ENCODE measurements around the gene CNPY4. TPM values are rescaled to one million over a fixed set of nuclear protein-coding genes. Genes with fewer than 3 reads are reported as not detected.

The CNPY4 gene
- total and polyA plus RNA-seq, 2 donors (not counting 3 experiments of a cell fraction or from before 2014, with no cell fraction given): 28.6 to 33.7 TPM

GRCh38 chr7:100158229-100159098 lies 39.0 kb downstream of the CNPY4 start, which contains the start of gene TRAPPC14:
TSS of gene TRAPPC14 (minus strand) at chr7:100158723. CDS start at chr7:100158499, 224 bp downstream.
- POLR2A ChIA-PET: interaction anchor here (0.7 kb wide), 1 partner anchor 170 kb away, joined by 4 read pairs; no protein-coding TSS in a partner anchor
- dilution Hi-C loops (cut with MboI; ENCODE audit: extremely low pct_ligation_motif_present, low sequenced_read_pairs): no loop called here

More at GRCh38 chr7:100158229-100159098, 39.0 kb downstream of the CNPY4 start, which contains the start of gene TRAPPC14:
- Histone ChIP-seq H3K4me1 (ENCODE audit: control insufficient read depth, extremely low read depth, insufficient read depth, low read length) (peaks cover 14% of the 10 kb centered on the region), H3K79me2 (ENCODE audit: control insufficient read depth, insufficient read depth, low read length) (no peaks in the 10 kb centered on the region), H3K4me3 (replicated peaks in 1 of 3; ENCODE audit: insufficient read depth in 1 of 3, low read depth in 1 of 3, low read length in 3 of 3) (peak within 1 kb of the TSS; percentile 56 to 86 (median 66)), H2AFZ (ENCODE audit: low read depth, low read length) (peak within 1 kb of the TSS; percentile 64), H3K4me2 (ENCODE audit: insufficient read depth, low read length) (peak within 1 kb of the TSS; percentile 90), H3K36me3 (ENCODE audit: control insufficient read depth in 2 of 2, extremely low read depth in 1 of 2, insufficient read depth in 2 of 2, low read length in 2 of 2) (peaks cover 0 to 17% of the 10 kb centered on the region in 2 experiments), H4K20me1 (replicated peaks; ENCODE audit: control insufficient read depth, extremely low read depth, insufficient read depth, low read length) (no peaks in the 10 kb centered on the region), H3K27me3 (ENCODE audit: control insufficient read depth in 2 of 2, insufficient read depth in 2 of 2, low read length in 2 of 2) (no peaks in the 10 kb centered on the region), H3K9me3 (replicated peaks; ENCODE audit: control insufficient read depth, insufficient read depth, low read length) (no peaks in the 10 kb centered on the region), H3K9me1 (replicated peaks; ENCODE audit: control insufficient read depth, extremely low read depth, insufficient read depth, low read length) (no peaks in the 10 kb centered on the region), H3K9ac (replicated peaks; ENCODE audit: extremely low read depth, insufficient read depth, low read length) (peak within 1 kb of the TSS; percentile 56), H3K27ac (ENCODE audit: insufficient read depth, low read depth, low read length) (peak within 1 kb of the TSS; percentile 32)
- TF ChIP-seq POLR2AphosphoS5 (IDR thresholded peaks at IDR 0.05; ENCODE audit: insufficient read depth, low read depth, low read length) (peak; percentile 86), CTCF (IDR thresholded peaks at IDR 0.05; ENCODE audit: extremely low read depth in 1 of 2, insufficient read depth in 1 of 2, low read depth in 1 of 2, low read length in 2 of 2) (no peak), GATA2 (IDR thresholded peaks at IDR 0.05; ENCODE audit: insufficient read depth, insufficient read length, low read depth, low read length) (no peak), MYC (IDR thresholded peaks at IDR 0.05; ENCODE audit: low read depth, low read length) (no peak), POLR2A (IDR thresholded peaks at IDR 0.05; ENCODE audit: low read depth, low read length) (peak; percentile 77), EZH2 (IDR thresholded peaks at IDR 0.05; ENCODE audit: borderline replicate concordance, low read depth, low read length, severe bottlenecking) (no peak)
- FAIRE-seq (peak; percentile 94), DNase-seq (ENCODE audit: low read depth, low spot score) (peak; percentile 83)
- CTCF ChIA-PET: interaction anchor here (1.1 to 3.0 kb wide), 5 partner anchors 10 to 249 kb away, joined by 3 to 10 read pairs (median 6); partner anchors contain the start of genes GAL3ST4 and LAMTOR4
- intact Hi-C loops (cut with micrococcal nuclease): loop anchor here (1.0 to 2.0 kb wide), 4 partner anchors 10 to 58 kb away; partner anchors contain the start of genes AP4M1, GAL3ST4, GPC2 and LAMTOR4
- TSS peak; percentile 27 for BruUV-seq (replicated peaks)
